ENCODE results near the gene ADGRL4. TPM values are rescaled to one million over a fixed set of nuclear protein-coding genes. Genes with fewer than 3 reads are reported as not detected.

The ADGRL4 gene
- total RNA-seq, 1 experiment from 2014 or later: not detected

GRCh38 chr1:78918157-78918556 lies 88.4 kb downstream of the ADGRL4 start:
- DNase-seq (ENCODE audit: low read depth, low spot score) (no peak), ATAC-seq (no peak)
- H3K27ac ChIP-seq (ENCODE audit: low read length): no peak overlapping the region
- BruUV-seq (replicated peaks): no TSS peak
- TF ChIP-seq CTCF (IDR thresholded peaks at IDR 0.05): no peak
- no peak for TF ChIP-seq SIN3A (IDR thresholded peaks at IDR 0.05; ENCODE audit: borderline replicate concordance, insufficient read depth, low read depth, low read length)
- no peak for TF ChIP-seq POLR2AphosphoS5 (IDR thresholded peaks at IDR 0.05; ENCODE audit: low read depth, low read length)
- no peak for TF ChIP-seq TCF7L2 (IDR thresholded peaks at IDR 0.05; ENCODE audit: low read depth, low read length)
- TF ChIP-seq REST (IDR thresholded peaks at IDR 0.05; ENCODE audit: insufficient read depth in 1 of 2, low read depth in 2 of 2, low read length in 1 of 2): no peak
- no peaks in the 10 kb centered on the region for H3K27me3 ChIP-seq (ENCODE audit: control insufficient read depth, insufficient read depth, low read length)
- H3K4me3 ChIP-seq (ENCODE audit: low read depth in 2 of 2, low read length in 2 of 2): no peak overlapping the region
- intact Hi-C loops (cut with micrococcal nuclease; ENCODE audit: unreplicated experiment): no loop called here
- H3K9me3 ChIP-seq (ENCODE audit: control insufficient read depth, insufficient read depth, low read depth, low read length): no peaks in the 10 kb centered on the region
- H3K36me3 ChIP-seq (ENCODE audit: control insufficient read depth, insufficient read depth, low read length): no peaks in the 10 kb centered on the region
- CTCF ChIA-PET: no interaction called here
- POLR2A ChIA-PET: no interaction called here
- in situ Hi-C loops (cut with HindIII; ENCODE audit: low pct_unique_long_range_greater_than_20kb, low sequenced_read_pairs): no loop called here
- no peaks in the 10 kb centered on the region for H3K4me1 ChIP-seq (ENCODE audit: control insufficient read depth, insufficient read depth, low read length)

GRCh38 chr1:78916986-78917385 lies 89.5 kb downstream of the ADGRL4 start:
- in situ Hi-C loops (cut with HindIII; ENCODE audit: low pct_unique_long_range_greater_than_20kb, low sequenced_read_pairs) (no loop called here), intact Hi-C loops (cut with micrococcal nuclease; ENCODE audit: unreplicated experiment) (no loop called here)
- no peaks in the 10 kb centered on the region for H3K27me3 ChIP-seq (ENCODE audit: control insufficient read depth, insufficient read depth, low read length)
- DNase-seq (ENCODE audit: low read depth, low spot score) (no peak), ATAC-seq (no peak)
- TF ChIP-seq CTCF (IDR thresholded peaks at IDR 0.05): no peak
- TF ChIP-seq POLR2AphosphoS5 (IDR thresholded peaks at IDR 0.05; ENCODE audit: low read depth, low read length): no peak
- TF ChIP-seq TCF7L2 (IDR thresholded peaks at IDR 0.05; ENCODE audit: low read depth, low read length): no peak
- no peak for TF ChIP-seq SIN3A (IDR thresholded peaks at IDR 0.05; ENCODE audit: borderline replicate concordance, insufficient read depth, low read depth, low read length)
- no peak for TF ChIP-seq REST (IDR thresholded peaks at IDR 0.05; ENCODE audit: insufficient read depth in 1 of 2, low read depth in 2 of 2, low read length in 1 of 2)
- no peak overlapping the region for H3K4me3 ChIP-seq (ENCODE audit: low read depth in 2 of 2, low read length in 2 of 2)
- ChIA-PET POLR2A (no interaction called here), CTCF (no interaction called here)
- H3K27ac ChIP-seq (ENCODE audit: low read length): no peak overlapping the region
- no peaks in the 10 kb centered on the region for H3K9me3 ChIP-seq (ENCODE audit: control insufficient read depth, insufficient read depth, low read depth, low read length)
- H3K4me1 ChIP-seq (ENCODE audit: control insufficient read depth, insufficient read depth, low read length): no peaks in the 10 kb centered on the region
- no TSS peak for BruUV-seq (replicated peaks)
- H3K36me3 ChIP-seq (ENCODE audit: control insufficient read depth, insufficient read depth, low read length): no peaks in the 10 kb centered on the region
